ENCODE data around the gene ARL5C.
"Not testable (repeated sequence)": the region's sequence is repeated elsewhere in the genome, so short reads cannot be mapped to it uniquely, and the experiment has no call there.

Gene ARL5C

GRCh38 chr17:39194089-39194984, 28.4 kb upstream of the ARL5C start:
- DNase-seq (ENCODE audit: low spot score) = no peak

- no peak for DNase-seq (ENCODE audit: low spot score)
These were observed 27.4 kb upstream of the ARL5C start for GRCh38 chr17:39193346-39193745.

DNA sequence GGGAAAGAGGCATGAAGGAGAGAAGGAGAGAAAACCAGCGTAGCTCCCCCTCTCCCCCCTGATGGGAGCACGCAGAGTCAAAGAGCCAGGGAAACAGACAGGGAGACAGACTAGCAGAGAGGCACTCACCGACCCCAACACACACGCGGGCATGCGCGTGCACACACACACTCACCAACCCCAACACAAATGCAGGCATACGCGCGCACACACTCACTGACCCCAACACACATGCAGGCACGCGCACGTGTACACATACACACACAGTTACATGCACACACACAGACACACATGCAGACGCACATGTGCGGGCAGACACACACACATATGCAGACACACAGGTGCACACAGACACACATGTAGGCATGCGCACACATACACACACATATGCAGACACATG, 26.9 kb upstream of the ARL5C start:
- DNase-seq (ENCODE audit: low spot score) = no peak

DNA sequence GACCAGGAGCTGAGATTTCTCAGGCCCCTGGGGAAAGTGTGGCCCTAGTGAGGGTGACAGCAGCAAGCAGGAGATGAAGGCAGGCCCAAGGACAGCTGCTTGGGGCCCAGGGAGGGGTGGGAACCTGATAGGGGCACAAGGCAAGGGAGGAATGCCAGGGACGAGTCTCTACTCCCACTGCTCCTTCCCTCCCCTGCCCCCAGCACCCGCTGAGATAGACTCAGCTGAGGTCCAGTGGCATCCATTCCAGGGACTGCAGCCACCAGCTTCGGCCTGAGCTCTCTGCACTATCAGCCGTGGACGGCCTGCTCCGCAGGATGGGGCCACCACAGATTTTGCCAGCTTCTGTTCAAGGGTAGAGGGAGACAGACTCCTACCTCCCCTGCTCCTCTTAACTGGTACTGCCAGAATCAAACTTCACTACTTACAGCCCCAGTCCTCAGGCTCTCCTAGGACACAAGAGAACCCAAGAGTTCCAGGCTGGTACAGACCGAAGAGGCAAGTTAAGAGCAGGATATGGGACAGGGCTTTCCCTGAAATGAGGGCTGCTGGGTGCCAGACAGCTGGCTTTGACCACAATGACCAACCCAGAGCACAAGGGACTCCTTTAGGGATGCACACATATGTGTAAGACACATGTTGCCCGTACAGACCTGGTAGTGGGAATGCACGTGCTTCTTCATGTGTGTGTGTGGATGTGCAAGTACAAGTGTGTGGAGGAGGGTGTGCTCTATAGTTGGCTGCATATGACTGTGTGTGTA, 26.0 kb upstream of the ARL5C start:
- DNase-seq (ENCODE audit: low spot score) = no peak

- DNase-seq (ENCODE audit: low spot score) = no peak
These were observed 21.3 kb upstream of the ARL5C start for GRCh38 chr17:39187152-39187830.

DNA sequence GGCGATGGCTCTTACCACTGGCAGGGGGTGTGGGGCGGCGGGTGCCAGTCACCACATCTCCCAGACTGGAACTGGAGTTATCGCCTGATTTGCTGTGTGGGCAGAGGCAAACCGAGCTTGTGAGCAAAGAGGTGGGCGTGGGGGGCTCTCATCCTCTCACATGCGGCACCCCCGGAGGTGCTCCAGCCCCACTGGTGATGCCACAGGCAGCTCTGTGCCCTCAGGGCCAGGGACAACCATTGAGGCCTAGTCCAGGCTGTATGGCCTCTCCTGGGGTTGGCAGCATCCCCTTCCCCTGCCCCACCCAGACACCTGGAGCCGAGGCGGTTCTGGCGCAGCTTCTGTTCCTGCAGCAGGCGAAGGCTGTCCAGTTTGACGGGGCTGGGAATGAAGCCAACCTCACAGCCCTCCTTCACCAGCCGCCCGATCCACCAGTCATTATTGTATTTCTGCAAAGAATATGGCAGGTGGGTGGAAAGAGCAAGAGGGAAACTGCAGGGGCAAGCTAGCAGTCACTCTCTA, 20.6 kb upstream of the ARL5C start:
- DNase-seq (ENCODE audit: low spot score) = no peak

DNA sequence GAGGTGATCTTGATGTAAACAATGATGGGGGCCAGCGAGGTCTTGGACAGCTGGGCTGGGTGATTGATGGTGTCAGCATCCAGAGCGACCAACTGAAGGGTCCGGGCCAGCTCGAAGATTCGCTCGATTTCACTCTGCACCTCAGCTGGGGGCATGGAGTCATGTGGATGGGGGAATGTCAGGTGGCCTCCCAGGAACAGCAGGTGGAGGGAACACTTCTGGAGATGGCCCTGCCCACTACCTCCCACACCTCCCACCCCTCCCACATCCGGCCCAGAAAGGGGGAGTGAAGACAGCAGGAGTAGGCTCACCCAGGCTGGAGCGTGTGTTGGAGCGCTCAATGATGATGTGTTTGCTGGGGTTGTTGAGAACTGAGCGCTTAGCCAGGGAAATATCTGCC, 17.8 kb upstream of the ARL5C start:
- DNase-seq (ENCODE audit: low spot score) = no peak

- no peak for DNase-seq (ENCODE audit: low spot score)
These were observed 17.1 kb upstream of the ARL5C start for GRCh38 chr17:39183045-39183444.

DNA sequence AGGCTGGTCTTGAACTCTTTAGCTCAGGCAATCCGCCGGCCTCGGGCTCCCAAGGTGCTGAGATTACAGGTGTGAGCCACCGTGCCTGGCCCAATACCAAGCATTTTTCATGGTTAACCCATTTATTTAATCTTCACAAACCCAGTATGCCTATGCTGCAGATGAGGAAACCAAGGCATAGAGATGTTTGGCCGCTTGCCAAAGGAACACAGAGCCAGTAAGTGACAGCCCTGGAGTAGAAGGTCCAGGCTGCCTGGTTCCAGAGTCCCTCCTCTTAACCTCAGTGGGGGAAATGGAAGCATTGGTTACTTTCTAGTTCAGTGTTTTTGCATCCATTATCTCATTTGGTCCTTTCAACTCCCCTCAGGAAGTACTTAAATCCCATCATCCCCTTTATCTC, 15.3 kb upstream of the ARL5C start:
- DNase-seq (ENCODE audit: low spot score) = no peak

GRCh38 chr17:39178536-39178935, 12.6 kb upstream of the ARL5C start:
- no peak for DNase-seq (ENCODE audit: low spot score)

GRCh38 chr17:39177256-39177655, 11.3 kb upstream of the ARL5C start:
- DNase-seq (ENCODE audit: low spot score) = no peak

GRCh38 chr17:39175695-39176093, 9.7 kb upstream of the ARL5C start:
- peak; percentile 73 for DNase-seq (ENCODE audit: low spot score)

DNA sequence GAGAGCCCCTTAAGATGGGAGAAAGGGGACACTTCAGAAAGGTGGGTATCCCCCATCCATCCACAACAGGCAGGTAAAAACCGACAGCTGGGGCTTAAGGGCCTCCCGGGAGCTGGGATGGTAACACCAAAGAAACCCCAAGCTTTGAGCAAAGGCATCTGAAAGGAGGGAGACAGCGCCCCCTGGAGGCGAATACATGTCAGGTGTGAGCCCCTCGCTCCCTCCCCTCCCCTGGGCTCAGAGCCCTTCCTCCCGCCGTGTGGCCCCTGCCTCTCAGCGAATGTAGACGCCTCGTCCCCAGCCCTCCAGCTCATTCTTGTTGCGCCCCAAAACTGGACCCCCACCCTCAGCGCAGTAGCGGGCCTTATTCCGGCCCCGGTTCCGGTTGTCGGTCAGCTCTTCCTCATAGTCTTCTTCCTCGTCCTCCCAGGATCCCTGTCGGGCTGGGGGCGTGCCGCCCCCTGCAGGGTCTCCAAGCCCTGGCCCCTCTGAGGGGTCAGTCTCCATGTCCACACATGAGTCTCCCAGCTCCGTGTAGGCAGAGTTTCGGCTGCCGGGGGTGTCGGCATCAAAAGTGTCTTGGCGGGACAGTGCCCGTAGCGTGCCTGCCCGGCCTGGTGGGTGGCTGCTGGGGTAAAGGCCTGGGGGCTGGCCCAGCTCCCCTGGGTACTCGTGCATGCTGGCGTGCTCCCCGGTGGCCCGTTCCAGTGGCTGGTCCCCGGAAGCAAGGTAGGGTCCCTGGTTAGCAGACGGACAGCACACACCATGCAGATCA, 9.1 kb upstream of the ARL5C start:
- peak; percentile 51 for DNase-seq (ENCODE audit: low spot score)

DNA sequence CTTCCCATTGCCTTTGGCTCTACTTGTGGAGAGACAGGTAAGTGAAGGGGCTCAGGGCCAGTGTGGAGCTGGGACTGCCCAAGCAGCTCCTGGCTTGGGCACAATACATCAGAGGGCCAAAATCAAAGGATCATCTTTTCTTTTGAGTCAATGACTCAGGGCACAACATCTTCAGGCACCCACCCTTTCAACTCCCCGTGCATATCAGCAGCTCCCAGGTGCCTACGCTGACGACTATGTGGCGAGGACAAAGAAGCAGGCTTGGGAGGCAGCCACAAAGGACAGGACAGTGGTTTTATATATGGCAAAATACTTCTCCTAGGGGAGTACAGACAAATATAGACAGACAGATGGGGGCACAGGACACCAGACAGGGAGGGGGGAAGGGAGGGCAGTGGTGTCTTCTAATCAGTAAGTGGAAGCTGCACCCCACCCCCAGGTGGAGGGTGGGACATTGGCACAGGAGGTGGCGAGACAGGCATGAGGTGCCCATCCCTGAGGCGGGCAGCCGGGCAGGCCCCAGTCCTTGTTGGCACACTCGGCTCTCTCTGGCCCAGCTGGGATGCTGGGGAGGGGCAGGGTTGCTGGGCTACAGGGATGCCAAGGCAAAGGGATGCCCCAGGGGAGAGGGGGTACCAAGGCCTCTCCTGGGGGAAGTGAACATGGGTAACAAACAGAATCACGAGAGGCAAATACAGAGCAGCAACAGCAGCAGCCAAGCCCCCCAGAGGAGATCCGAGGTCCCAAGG, 7.7 kb upstream of the ARL5C start:
- no peak for DNase-seq (ENCODE audit: low spot score)

DNA sequence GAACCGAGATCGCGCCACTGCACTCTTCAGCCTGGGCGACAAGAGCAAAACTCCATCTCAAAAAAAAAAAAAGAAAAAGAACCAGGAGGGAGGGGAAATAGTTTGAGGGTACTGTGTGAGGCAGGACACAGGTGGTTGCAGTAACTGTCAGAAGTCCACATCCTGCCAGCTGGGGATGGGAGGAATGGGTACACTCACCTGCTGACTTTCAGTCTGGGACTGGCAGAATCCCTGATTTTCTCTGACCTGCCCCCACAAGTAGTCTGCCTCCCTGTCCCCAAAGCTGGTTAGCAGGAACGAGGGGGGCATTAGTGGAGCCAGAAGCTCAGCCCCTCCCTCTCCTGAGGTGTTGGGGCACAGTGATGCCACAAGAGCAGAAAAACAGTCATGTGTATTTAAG, 7.1 kb upstream of the ARL5C start:
- no peak for DNase-seq (ENCODE audit: low spot score)

DNA sequence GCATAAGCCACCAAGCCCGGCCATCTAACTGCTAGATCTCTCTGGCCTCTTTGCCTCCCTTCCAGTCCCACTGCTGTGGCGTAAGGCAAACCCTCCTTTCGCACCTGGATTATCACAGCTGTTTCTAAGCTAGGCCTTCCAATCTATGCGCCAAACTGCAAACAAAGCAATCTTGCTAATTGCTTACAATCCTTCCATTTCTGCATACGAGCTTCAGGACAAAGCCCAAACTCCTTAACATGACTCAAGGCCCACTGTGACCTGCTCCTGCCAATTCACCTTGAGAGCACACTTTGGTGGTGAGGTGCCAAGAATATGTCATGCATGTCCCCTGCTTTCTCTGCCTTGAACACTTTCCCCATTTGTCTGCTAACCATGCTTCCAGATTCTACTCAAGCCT, 6.0 kb upstream of the ARL5C start:
- DNase-seq (ENCODE audit: low spot score) = no peak

GRCh38 chr17:39170558-39170957, 4.6 kb upstream of the ARL5C start:
- no peak for DNase-seq (ENCODE audit: low spot score)

- DNase-seq (ENCODE audit: low spot score) = no peak
These were observed 4.1 kb upstream of the ARL5C start for GRCh38 chr17:39170109-39170508.

DNA sequence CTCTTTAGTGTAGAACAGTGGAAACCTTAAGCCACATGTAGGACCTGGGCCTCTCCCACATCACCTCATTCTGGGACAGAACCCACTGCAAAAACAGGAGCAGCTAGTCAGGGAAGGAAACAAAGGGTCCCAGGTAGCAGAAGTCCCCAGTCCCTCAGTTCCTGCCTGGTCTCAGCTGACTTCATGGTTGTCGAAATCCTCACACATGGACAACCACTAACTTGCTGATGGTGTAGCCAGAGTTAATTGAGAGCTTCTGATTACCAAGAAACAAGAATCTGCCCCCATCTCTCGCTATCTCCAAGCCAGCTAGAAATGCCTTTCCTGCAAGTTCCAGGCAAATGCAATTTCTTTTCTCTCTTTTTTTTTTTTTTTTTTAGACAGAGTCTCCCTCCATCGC, 3.6 kb upstream of the ARL5C start:
- DNase-seq (ENCODE audit: low spot score) = no peak

- no peak for DNase-seq (ENCODE audit: low spot score)
These were observed 3.1 kb upstream of the ARL5C start for GRCh38 chr17:39169101-39169500.

GRCh38 chr17:39168503-39168902, 2.5 kb upstream of the ARL5C start:
- not testable (repeated sequence) for DNase-seq (ENCODE audit: low spot score)
